Thyroid gland (tissue), 4 donors: ENCODE data around the gene ZNF541. TPM values are rescaled to one million over a fixed set of nuclear protein-coding genes. Genes with fewer than 3 reads are reported as not detected.

Experiments
- DNase-seq, 2 donors: peaks; one replicate each; pipeline ENCODE4 v3.0.0-alpha.2; 2019
- H3K27ac ChIP-seq, 3 donors: fragments of 200-600 bp; sonication (generic); 1 replicate in 2 of 3; 2 replicates in 1 of 3; pipeline ENCODE4 v1.5.1; 2016 to 2019; ENCODE audit warnings: mild to moderate bottlenecking in 1 of 3, moderate library complexity in 1 of 3
- H3K27me3 ChIP-seq: fragments of 200-600 bp; sonication (generic); one replicate; pipeline ENCODE4 v1.5.1; 2019
- H3K36me3 ChIP-seq, 2 donors: fragments of 200-600 bp; sonication (generic); one replicate each; pipeline ENCODE4 v1.5.1; 2016 to 2019
- H3K4me1 ChIP-seq, 2 donors: fragments of 200-600 bp; sonication (generic); one replicate each; pipeline ENCODE4 v1.5.1; 2017 to 2019
- H3K4me3 ChIP-seq, 3 donors: fragments of 200-600 bp; sonication (generic); replicated peaks in 1 of 3; 1 replicate in 2 of 3; 2 replicates in 1 of 3; pipeline ENCODE4 v1.5.1; 2016; ENCODE audit warnings: mild to moderate bottlenecking in 1 of 3
- H3K9me3 ChIP-seq: fragments of 200-600 bp; sonication (generic); one replicate; pipeline ENCODE4 v1.5.1; 2017
- POLR2A ChIP-seq, 2 donors: fragments of 450-650 bp; IDR thresholded peaks; one replicate each; pipeline ENCODE4 v1.6.1; 2017; ENCODE audit warnings: antibody characterized with exemption in 2 of 2, mild to moderate bottlenecking in 2 of 2, moderate library complexity in 1 of 2
- WGBS, 2 donors: methylation state at CpG; one replicate each; pipeline ENCODE4 v1.1.5; 2017; 5-methylcytosine and 5-hydroxymethylcytosine counted together
- intact Hi-C: fragments of 100-400 bp; cut with DNase I; formaldehyde crosslinking; loops from one replicate; pipeline ENCODE4 v1.15.1; 2023
- total RNA-seq, 4 donors: library from RNA; depleted of rRNA; stranded (reverse); fragments of >200 nt; gene quantifications; one replicate each; pipeline ENCODE4 v1.2.3, GENCODE V29; 2016
- TF ChIP-seq, protein P1 (sequence below), 6 experiments: fragments of 200-600 bp in 3 of 6; fragments of 450-650 bp in 3 of 6; sonication (generic) in 3 of 6; IDR thresholded peaks; one replicate each; pipeline ENCODE4 v1.5.1; 2016 to 2019; ENCODE audit warnings: antibody characterized with exemption in 6 of 6, mild to moderate bottlenecking in 2 of 6, inconsistent platforms in 1 of 6, moderate library complexity in 1 of 6

ZNF541 gene
- total RNA-seq, 4 donors from 2014 or later: 0.40 to 1.1 (median 0.56) TPM; not detected in 1

DNA sequence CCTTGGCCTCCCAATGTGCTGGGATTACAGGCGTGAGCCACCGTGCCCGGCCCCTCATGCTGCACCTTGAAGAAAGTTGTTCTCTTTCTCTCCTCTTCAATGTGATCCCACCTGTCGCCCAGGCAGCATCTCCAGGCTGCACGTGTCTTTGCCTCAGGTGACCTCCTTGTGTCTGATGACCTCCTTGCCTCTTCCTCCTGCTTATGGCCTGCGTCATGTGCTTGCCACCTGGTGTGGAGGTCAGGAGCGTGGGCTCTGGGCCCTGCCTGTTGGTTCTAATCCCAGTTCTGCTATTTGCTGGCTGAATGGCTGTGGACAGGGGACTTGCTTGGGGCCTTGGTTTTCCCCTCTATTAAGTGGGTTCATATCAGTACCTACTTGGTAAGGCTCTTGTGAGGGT lies 42.3 kb upstream of the ZNF541 start:
- H3K4me1 ChIP-seq: peaks cover 15 to 34% of the 10 kb centered on the region in 2 donors
- H3K27me3 ChIP-seq: no peaks in the 10 kb centered on the region
- no peak overlapping the region for H3K27ac ChIP-seq
- intact Hi-C loops: no loop called here
- 91 to 93% methylated on average over 7 of the region's 7 CpGs for WGBS, 2 donors
- no peak for TF ChIP-seq POLR2A (IDR thresholded peaks at IDR 0.05)
- TF ChIP-seq, protein P1, sequence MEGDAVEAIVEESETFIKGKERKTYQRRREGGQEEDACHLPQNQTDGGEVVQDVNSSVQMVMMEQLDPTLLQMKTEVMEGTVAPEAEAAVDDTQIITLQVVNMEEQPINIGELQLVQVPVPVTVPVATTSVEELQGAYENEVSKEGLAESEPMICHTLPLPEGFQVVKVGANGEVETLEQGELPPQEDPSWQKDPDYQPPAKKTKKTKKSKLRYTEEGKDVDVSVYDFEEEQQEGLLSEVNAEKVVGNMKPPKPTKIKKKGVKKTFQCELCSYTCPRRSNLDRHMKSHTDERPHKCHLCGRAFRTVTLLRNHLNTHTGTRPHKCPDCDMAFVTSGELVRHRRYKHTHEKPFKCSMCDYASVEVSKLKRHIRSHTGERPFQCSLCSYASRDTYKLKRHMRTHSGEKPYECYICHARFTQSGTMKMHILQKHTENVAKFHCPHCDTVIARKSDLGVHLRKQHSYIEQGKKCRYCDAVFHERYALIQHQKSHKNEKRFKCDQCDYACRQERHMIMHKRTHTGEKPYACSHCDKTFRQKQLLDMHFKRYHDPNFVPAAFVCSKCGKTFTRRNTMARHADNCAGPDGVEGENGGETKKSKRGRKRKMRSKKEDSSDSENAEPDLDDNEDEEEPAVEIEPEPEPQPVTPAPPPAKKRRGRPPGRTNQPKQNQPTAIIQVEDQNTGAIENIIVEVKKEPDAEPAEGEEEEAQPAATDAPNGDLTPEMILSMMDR (IDR thresholded peaks at IDR 0.05): no peak
- no peaks in the 10 kb centered on the region for H3K9me3 ChIP-seq
- no peak for DNase-seq
- H3K4me3 ChIP-seq: no peak overlapping the region
- no peaks in the 10 kb centered on the region for H3K36me3 ChIP-seq

DNA sequence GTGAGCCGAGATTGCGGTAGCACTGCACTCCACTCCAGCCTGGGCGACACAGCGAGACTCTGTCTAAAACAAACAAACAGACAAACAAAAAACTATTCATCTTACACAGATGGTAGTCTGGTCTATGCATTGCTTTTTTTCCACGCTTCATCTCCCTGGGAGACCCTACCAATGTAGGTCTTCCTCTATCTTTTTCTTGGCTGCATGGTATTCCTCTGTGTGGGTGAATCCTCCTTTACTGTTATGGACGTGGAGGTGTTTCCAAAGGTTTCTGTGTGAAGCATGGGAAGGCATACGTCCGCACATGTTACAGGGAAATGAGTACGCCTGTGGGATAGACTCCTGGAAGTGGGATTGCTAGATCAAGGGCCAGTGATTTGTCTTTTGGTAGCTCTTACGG lies 41.6 kb upstream of the ZNF541 start:
- Histone ChIP-seq H3K36me3 (no peaks in the 10 kb centered on the region), H3K4me3 (no peak overlapping the region), H3K9me3 (no peaks in the 10 kb centered on the region), H3K27ac (no peak overlapping the region), H3K27me3 (no peaks in the 10 kb centered on the region), H3K4me1 (peaks cover 15 to 34% of the 10 kb centered on the region in 2 donors)
- no peak for DNase-seq
- intact Hi-C loops: loop anchor here (5.0 kb wide), 1 partner anchor 107 kb away; no protein-coding TSS in a partner anchor
- WGBS, 2 donors: 96 to 98% methylated on average over 10 of the region's 10 CpGs
- no peak for TF ChIP-seq POLR2A (IDR thresholded peaks at IDR 0.05)
- TF ChIP-seq, protein P1 (IDR thresholded peaks at IDR 0.05): no peak

DNA sequence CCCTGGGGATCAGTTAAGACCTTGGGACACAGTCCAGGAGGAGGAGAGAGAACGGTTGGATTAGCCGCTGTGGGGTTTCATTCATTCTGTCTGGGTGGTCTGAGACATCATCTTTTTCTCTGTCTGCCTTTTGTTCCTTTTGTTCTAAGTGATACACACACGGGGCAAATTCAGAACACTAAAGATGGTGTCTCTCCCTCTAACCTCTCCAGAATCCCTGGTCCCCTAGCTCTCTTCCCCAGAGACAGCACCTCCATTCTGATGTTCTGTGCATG lies 41.0 kb upstream of the ZNF541 start:
- H3K36me3 ChIP-seq: no peaks in the 10 kb centered on the region
- no peak for DNase-seq
- TF ChIP-seq, protein P1 (IDR thresholded peaks at IDR 0.05): no peak
- TF ChIP-seq POLR2A (IDR thresholded peaks at IDR 0.05): no peak
- H3K4me1 ChIP-seq: peaks cover 15 to 34% of the 10 kb centered on the region in 2 donors
- intact Hi-C loops: loop anchor here (5.0 kb wide), 1 partner anchor 107 kb away; no protein-coding TSS in a partner anchor
- no peak overlapping the region for H3K27ac ChIP-seq
- H3K27me3 ChIP-seq: no peaks in the 10 kb centered on the region
- WGBS, 2 donors: 58 to 64% methylated on average over 3 of the region's 3 CpGs
- H3K4me3 ChIP-seq: no peak overlapping the region
- no peaks in the 10 kb centered on the region for H3K9me3 ChIP-seq

DNA sequence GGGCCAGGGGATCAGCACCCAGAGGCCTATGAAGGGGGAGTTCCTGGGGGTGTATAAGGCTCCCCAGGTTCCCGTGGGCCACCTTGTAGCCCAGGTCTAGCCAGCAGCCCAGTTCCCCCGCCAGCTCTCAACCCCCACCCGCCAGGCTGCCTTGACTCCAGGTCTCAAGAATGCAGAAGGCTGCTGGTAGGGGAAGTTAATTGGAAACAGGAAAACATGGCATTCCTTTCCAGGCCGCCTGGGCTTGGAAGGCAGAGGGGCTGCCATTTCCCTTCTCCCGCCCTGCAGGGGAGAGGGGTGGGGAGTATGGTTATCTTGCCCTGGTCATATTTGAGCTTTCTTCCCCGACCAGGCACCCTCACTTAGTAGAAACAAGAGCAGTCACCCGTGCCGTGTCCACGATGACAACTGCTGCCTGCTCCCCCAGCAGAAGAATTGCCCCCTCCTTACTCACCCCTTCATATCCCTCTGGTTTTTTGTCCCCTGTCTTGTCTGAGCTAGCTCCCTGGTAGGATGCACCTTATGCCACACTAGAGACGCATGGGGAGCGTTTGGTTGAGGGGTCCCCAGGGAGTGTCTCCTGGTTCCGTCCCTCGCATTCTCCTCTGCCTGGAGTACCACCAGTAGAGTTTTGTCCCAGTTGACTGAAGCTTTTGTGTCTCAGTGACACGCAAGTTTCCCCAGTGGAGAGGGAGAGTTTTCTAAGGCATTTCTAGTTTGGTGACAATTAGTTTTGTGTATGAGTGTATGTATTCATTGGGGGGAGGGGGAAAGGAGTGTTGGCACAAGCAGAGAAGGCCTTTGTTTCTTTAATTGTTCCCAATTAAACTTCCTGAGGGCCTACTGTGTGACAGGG lies 40.4 kb upstream of the ZNF541 start:
- H3K4me3 ChIP-seq: no peak overlapping the region
- H3K4me1 ChIP-seq: peaks cover 15 to 30% of the 10 kb centered on the region in 2 donors
- intact Hi-C loops: loop anchor here (5.0 kb wide), 1 partner anchor 106 kb away; no protein-coding TSS in a partner anchor
- H3K9me3 ChIP-seq: no peaks in the 10 kb centered on the region
- peak overlapping the region in 2 of 3 donors; percentile 21 to 44 for H3K27ac ChIP-seq
- peak; percentile 27 to 40 for DNase-seq
- 53 to 54% methylated on average over 13 to 14 of the region's 14 CpGs for WGBS, 2 donors
- TF ChIP-seq, protein P1 (IDR thresholded peaks at IDR 0.05): no peak
- no peak for TF ChIP-seq POLR2A (IDR thresholded peaks at IDR 0.05)
- no peaks in the 10 kb centered on the region for H3K36me3 ChIP-seq
- H3K27me3 ChIP-seq: no peaks in the 10 kb centered on the region

DNA sequence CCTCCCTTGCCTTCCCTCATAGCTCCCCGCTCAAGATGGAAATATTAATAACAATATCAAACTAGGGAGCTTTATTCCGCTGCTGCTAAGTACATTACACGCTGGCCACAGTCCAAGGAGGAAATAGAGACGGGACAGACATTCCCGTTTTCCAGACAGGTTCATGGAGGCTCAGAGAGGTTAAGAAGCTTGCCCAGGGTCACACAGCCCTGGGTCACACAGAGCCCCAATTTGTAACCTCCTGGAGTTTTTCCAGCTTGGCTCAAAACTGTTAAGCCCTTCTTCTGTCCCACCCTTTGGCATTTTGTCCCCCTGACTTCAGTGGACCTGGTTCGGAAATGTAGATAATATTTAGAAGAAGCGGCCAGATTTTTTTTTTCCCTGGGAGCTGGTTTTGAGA lies 38.0 kb upstream of the ZNF541 start:
- no peak for DNase-seq
- intact Hi-C loops: loop anchor here (5.0 kb wide), 1 partner anchor 104 kb away; no protein-coding TSS in a partner anchor
- TF ChIP-seq POLR2A (IDR thresholded peaks at IDR 0.05): no peak
- TF ChIP-seq, protein P1 (IDR thresholded peaks at IDR 0.05): no peak
- Histone ChIP-seq H3K27me3 (no peaks in the 10 kb centered on the region), H3K4me1 (peaks cover 15 to 28% of the 10 kb centered on the region in 2 donors), H3K9me3 (no peaks in the 10 kb centered on the region), H3K27ac (peak overlapping the region in 2 of 3 donors; percentile 60 to 85), H3K4me3 (peak overlapping the region in 1 of 3 donors; percentile 93), H3K36me3 (no peaks in the 10 kb centered on the region)
- WGBS, 2 donors: 61 to 69% methylated on average over 7 of the region's 7 CpGs
